GM12892 (cell line): Measurements from ENCODE around the gene OTUB2.

Source experiments
- POLR2A ChIP-seq: IDR thresholded peaks from 2 replicates; pipeline ENCODE4 v1.6.1; 2011; ENCODE audit warnings: low read depth, low read length, control low read depth
- POLR2AphosphoS5 ChIP-seq: IDR thresholded peaks from 2 replicates; pipeline ENCODE4 v1.6.1; 2011; ENCODE audit warnings: low read depth, low read length, control low read depth
- TAF1 ChIP-seq: IDR thresholded peaks from 2 replicates; pipeline ENCODE4 v1.6.1; 2011; ENCODE audit warnings: low read depth, mild to moderate bottlenecking, control low read depth, low read length, borderline replicate concordance

DNA sequence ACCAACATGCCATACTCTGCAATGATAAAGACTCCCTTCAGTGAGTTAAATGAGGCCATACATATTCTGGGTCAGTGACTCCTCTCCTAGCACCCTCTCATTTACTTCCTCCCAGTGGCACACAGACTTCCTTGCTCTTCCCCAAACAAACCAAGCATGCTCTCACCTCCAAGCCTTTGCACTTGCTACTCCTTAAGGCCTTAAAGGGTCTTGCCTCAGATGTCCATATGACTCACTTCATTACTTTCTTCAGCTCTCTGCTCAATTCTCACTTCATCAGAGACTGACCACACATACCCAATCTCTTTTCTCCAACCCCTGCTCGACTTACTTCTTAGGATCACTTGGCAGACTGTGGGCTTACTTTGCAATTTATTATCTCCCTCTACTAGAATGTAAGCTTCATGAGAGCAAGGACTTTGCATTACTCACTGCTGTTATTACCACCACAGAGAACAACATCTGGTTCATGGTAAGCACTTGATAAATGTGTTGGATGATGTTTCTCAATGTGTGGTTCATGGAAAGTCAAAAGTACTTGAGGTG is 32.1 kb downstream of the OTUB2 start:
- TF ChIP-seq POLR2AphosphoS5 (no peak), TAF1 (no peak), POLR2A (no peak)
